ENCODE results near the gene ZDHHC8. TPM values are rescaled to one million over a fixed set of nuclear protein-coding genes. Genes with fewer than 3 reads are reported as not detected.

The ZDHHC8 gene
- polyA plus RNA-seq, 1 donor (not counting 4 experiments of a cell fraction or from before 2014, with no cell fraction given), result 16.0 TPM

DNA sequence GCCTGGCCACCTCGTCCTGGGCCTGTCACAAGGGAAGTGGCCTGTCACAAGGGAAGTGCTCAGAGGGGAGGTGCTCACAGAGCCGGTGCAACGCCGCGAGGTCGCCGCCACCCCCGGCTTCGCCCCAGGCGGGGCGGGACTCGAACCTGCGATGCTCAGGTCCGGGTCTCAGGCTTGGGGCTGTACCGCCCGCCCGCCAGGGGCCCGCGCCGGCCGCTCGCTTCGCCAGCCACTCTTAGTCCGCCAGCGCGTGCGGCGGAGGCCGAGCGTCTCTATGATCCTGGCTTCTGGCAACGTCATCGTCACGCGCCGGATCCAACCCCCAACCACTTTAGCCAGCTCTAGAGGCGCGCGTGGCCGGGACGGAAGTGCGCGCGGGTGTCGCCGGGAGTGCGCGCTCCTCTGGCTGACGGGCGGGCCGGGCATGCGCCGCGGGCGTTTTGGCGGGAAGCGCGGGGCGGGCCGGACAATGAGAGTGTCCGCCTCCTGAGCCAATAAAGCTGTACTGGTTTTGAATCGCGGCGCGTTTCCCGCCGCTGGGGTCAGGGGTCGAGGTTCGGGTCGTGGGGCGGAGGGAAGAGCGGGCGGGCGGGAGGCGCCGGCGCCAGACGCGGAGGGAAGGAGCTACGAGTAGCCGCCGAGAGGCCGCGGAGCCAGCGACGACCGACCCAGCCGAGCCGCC is 14.5 kb upstream of the ZDHHC8 start, which contains the start of gene TRMT2A:
TRMT2A (minus strand) TSS at position 276 of the 682 bp plus-strand sequence. CDS start 320 bp downstream, outside the sequence.
- no peaks in the 10 kb centered on the region for H3K9me1 ChIP-seq (ENCODE audit: control insufficient read depth, extremely low read depth, insufficient read depth, low read length)
- peaks cover 31 to 39% of the 10 kb centered on the region in 2 experiments for H3K36me3 ChIP-seq (ENCODE audit: control insufficient read depth in 2 of 2, extremely low read depth in 1 of 2, insufficient read depth in 2 of 2, low read length in 2 of 2)
- peak within 1 kb of the TSS; percentile 93 for H3K9ac ChIP-seq (ENCODE audit: control insufficient read depth, extremely low read depth, insufficient read depth, low read length)
- no peaks in the 10 kb centered on the region for H3K27me3 ChIP-seq (ENCODE audit: control insufficient read depth, extremely low read depth, insufficient read depth, low read length)
- dilution Hi-C loops (cut with MboI; ENCODE audit: extremely low pct_ligation_motif_present, low sequenced_read_pairs), result no loop called here
- no peak for TF ChIP-seq EZH2 (IDR thresholded peaks at IDR 0.05; ENCODE audit: low read length)
- TF ChIP-seq CTCF (optimal IDR thresholded peaks at IDR 0.05 in 1 of 3, IDR thresholded peaks at IDR 0.05 in 1 of 3, conservative IDR thresholded peaks at IDR 0.05 in 1 of 3; ENCODE audit: extremely low read depth in 1 of 3, insufficient read depth in 2 of 3, low read length in 3 of 3), result peak in 1 of 3 experiments; percentile 27
- peaks cover 78% of the 10 kb centered on the region for H3K79me2 ChIP-seq (ENCODE audit: control insufficient read depth, insufficient read depth, low read length)
- peak within 1 kb of the TSS; percentile 83 for H3K27ac ChIP-seq (ENCODE audit: control insufficient read depth, insufficient read depth, low read length)
- DNase-seq (ENCODE audit: low read depth, low spot score) (peak; percentile 69), FAIRE-seq (peak; percentile 26)
- H3K4me3 ChIP-seq (ENCODE audit: control insufficient read depth in 2 of 3, extremely low read depth in 1 of 3, insufficient read depth in 2 of 3, low read depth in 1 of 3, low read length in 3 of 3), result peak within 1 kb of the TSS; percentile 88 to 94 (median 88)
- peak within 1 kb of the TSS; percentile 89 for H3K4me2 ChIP-seq (ENCODE audit: control insufficient read depth, extremely low read depth, insufficient read depth, low read depth, low read length)
- no peaks in the 10 kb centered on the region for H3K9me3 ChIP-seq (ENCODE audit: control insufficient read depth, low read depth, low read length)
- H3K4me1 ChIP-seq (ENCODE audit: control insufficient read depth, extremely low read depth, insufficient read depth, low read length), result peaks cover 16% of the 10 kb centered on the region
- H4K20me1 ChIP-seq (ENCODE audit: control insufficient read depth, extremely low read depth, insufficient read depth, low read length), result no peaks in the 10 kb centered on the region
- peak within 1 kb of the TSS; percentile 77 for H2AFZ ChIP-seq (ENCODE audit: control insufficient read depth, low read length)

DNA sequence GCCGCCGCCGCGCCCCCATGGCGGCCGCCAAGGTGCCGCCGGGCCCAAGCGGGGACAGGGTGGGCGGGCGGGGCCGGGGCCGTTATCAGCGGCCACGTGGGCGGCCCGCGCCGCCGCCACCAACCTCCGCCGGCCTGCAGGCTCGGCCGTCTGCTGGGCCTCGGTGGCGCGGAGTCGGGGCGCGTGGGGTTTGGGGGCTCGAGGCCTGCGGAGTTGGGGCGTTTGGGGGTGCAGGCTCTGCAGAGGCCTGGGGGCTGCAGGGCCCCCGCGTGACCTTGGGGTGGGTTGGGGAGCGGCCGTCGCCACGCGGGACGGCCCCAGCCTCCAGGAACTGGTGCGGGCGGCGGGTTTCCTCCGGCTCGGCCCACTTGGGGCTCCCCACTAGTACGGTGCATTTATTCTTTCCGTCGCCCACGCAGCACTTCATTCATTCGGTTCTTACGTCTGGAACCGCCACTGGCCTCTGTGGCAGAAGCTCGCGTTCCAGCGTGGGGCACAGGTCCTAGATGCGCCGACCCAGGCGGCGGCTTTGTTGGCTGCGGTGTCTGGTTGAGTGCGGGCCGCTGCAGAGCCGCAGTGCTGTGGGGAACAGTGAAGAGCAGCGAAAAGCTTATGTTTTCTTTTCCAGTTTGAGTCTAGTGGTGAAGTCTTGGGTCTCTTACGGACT is 13.8 kb upstream of the ZDHHC8 start:
- no peak for DNase-seq (ENCODE audit: low read depth, low spot score)
- peak overlapping the region; percentile 86 to 94 (median 88) for H3K4me3 ChIP-seq (ENCODE audit: control insufficient read depth in 2 of 3, extremely low read depth in 1 of 3, insufficient read depth in 2 of 3, low read depth in 1 of 3, low read length in 3 of 3)
- H3K9me3 ChIP-seq (ENCODE audit: control insufficient read depth, low read depth, low read length), result no peaks in the 10 kb centered on the region
- no peak for TF ChIP-seq CTCF (optimal IDR thresholded peaks at IDR 0.05 in 1 of 3, IDR thresholded peaks at IDR 0.05 in 1 of 3, conservative IDR thresholded peaks at IDR 0.05 in 1 of 3; ENCODE audit: extremely low read depth in 1 of 3, insufficient read depth in 2 of 3, low read length in 3 of 3)
- TF ChIP-seq EZH2 (IDR thresholded peaks at IDR 0.05; ENCODE audit: low read length), result no peak
- H3K27ac ChIP-seq (ENCODE audit: control insufficient read depth, insufficient read depth, low read length), result peak overlapping the region; percentile 68
- peaks cover 16% of the 10 kb centered on the region for H3K4me1 ChIP-seq (ENCODE audit: control insufficient read depth, extremely low read depth, insufficient read depth, low read length)
- peaks cover 26 to 39% of the 10 kb centered on the region in 2 experiments for H3K36me3 ChIP-seq (ENCODE audit: control insufficient read depth in 2 of 2, extremely low read depth in 1 of 2, insufficient read depth in 2 of 2, low read length in 2 of 2)
- H2AFZ ChIP-seq (ENCODE audit: control insufficient read depth, low read length), result peak overlapping the region; percentile 19
- H3K79me2 ChIP-seq (ENCODE audit: control insufficient read depth, insufficient read depth, low read length), result peaks cover 84% of the 10 kb centered on the region
- dilution Hi-C loops (cut with MboI; ENCODE audit: extremely low pct_ligation_motif_present, low sequenced_read_pairs), result no loop called here
- no peaks in the 10 kb centered on the region for H3K27me3 ChIP-seq (ENCODE audit: control insufficient read depth, extremely low read depth, insufficient read depth, low read length)
- H4K20me1 ChIP-seq (ENCODE audit: control insufficient read depth, extremely low read depth, insufficient read depth, low read length), result peaks cover 2% of the 10 kb centered on the region
- no peaks in the 10 kb centered on the region for H3K9me1 ChIP-seq (ENCODE audit: control insufficient read depth, extremely low read depth, insufficient read depth, low read length)
- FAIRE-seq, result no peak
- H3K4me2 ChIP-seq (ENCODE audit: control insufficient read depth, extremely low read depth, insufficient read depth, low read depth, low read length), result peak overlapping the region; percentile 89
- peak overlapping the region; percentile 93 for H3K9ac ChIP-seq (ENCODE audit: control insufficient read depth, extremely low read depth, insufficient read depth, low read length)
